ENCODE data around the gene ATP11B. TPM values are rescaled to one million over a fixed set of nuclear protein-coding genes. Genes with fewer than 3 reads are reported as not detected.

Gene ATP11B
- total RNA-seq, 1 donor = 66.4 TPM

DNA sequence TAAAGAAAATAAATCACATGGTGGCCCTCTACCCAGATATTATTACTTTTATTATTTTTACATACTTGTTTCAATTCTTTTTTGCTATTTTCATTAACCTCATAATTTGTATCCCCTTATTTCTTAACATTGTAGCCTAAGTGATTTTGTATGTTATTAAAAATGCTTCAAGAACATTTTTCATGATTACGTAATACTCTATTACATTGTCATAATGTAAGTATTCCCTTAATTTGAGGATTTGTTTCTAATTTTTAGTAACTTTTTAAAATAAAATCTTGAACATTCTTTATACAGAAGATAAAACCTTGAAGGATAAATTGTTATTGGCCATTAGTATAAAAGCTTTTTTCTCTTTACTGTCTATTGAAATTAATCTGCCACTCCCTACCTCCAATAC, 98.1 kb downstream of the ATP11B start:
- no peak for DNase-seq (ENCODE audit: low read depth)
- H3K4me3 ChIP-seq (ENCODE audit: low read depth, low read length) = no peak overlapping the region
- TF ChIP-seq, protein P1, sequence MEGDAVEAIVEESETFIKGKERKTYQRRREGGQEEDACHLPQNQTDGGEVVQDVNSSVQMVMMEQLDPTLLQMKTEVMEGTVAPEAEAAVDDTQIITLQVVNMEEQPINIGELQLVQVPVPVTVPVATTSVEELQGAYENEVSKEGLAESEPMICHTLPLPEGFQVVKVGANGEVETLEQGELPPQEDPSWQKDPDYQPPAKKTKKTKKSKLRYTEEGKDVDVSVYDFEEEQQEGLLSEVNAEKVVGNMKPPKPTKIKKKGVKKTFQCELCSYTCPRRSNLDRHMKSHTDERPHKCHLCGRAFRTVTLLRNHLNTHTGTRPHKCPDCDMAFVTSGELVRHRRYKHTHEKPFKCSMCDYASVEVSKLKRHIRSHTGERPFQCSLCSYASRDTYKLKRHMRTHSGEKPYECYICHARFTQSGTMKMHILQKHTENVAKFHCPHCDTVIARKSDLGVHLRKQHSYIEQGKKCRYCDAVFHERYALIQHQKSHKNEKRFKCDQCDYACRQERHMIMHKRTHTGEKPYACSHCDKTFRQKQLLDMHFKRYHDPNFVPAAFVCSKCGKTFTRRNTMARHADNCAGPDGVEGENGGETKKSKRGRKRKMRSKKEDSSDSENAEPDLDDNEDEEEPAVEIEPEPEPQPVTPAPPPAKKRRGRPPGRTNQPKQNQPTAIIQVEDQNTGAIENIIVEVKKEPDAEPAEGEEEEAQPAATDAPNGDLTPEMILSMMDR (IDR thresholded peaks at IDR 0.05; ENCODE audit: insufficient read depth, low read length) = no peak

DNA sequence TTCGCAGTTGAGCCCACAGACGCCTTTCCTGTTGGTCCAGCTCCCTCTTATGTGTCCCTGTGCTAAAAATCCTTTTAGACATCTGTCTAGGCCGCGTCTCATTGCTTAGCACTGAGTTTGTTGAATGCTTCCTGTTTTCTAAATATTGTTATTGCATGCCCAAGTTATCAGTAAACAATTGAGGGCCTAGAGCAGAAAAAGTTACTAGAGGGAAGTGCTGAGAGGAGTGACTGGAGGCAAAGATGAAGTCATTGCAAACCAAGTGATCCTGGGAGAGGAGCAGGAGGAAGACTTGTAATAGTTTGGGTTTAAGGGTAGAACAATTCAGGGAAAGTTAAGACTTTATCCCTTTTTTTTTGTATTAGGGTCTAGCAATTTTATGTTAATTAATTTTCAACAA, 98.9 kb downstream of the ATP11B start:
- no peak overlapping the region for H3K4me3 ChIP-seq (ENCODE audit: low read depth, low read length)
- no peak for DNase-seq (ENCODE audit: low read depth)
- TF ChIP-seq, protein P1 (IDR thresholded peaks at IDR 0.05; ENCODE audit: insufficient read depth, low read length) = no peak

DNA sequence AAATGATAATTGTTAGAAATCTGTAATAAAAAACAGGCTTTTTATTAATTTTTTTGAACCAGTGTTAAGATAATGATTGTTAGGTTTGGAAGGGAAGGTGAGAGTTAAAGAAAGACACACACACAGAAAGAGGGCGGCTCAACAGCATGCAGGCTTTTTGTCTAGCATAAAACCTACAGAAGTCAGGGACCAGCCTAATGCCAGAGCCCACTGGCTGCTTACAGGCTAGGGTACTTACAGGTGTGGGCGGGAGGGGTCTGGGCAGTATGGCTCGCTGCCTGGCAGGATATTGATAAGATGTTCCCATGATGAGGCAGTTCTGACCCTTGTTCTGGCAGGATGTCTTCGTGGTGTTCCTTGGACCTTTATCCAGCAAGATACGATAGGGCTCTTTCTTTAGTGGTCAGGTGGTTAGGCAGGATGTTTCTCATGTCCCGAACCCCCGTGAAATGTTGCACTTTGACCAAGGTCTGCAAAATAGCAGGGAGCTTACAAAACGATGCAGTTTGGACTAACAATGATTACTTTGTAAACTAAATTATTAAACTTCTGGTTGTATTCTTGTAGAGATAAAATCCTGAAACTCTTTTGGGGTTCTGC, 102.3 kb downstream of the ATP11B start:
- no peak for DNase-seq (ENCODE audit: low read depth)
- H3K4me3 ChIP-seq (ENCODE audit: low read depth, low read length) = no peak overlapping the region
- TF ChIP-seq, protein P1 (IDR thresholded peaks at IDR 0.05; ENCODE audit: insufficient read depth, low read length) = no peak

DNA sequence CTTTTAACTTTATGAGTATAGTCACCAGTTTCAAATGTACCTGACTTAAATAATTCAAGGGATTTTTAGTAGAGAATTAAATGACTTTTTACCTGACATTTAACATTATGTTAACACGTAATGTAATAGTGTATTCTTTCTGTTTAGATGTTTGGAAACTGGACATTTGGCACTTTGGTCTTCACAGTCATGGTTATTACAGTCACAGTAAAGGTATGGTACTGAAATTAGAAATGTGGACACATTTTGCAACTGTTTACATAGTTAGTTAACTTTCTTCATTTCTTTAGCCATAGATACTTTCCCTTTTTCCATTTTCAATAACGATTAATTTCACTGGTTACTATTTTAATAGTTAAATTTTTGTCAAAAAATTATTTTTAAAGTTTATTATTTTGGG, 103.2 kb downstream of the ATP11B start:
- no peak for DNase-seq (ENCODE audit: low read depth)
- H3K4me3 ChIP-seq (ENCODE audit: low read depth, low read length) = no peak overlapping the region
- TF ChIP-seq, protein P1 (IDR thresholded peaks at IDR 0.05; ENCODE audit: insufficient read depth, low read length) = no peak

DNA sequence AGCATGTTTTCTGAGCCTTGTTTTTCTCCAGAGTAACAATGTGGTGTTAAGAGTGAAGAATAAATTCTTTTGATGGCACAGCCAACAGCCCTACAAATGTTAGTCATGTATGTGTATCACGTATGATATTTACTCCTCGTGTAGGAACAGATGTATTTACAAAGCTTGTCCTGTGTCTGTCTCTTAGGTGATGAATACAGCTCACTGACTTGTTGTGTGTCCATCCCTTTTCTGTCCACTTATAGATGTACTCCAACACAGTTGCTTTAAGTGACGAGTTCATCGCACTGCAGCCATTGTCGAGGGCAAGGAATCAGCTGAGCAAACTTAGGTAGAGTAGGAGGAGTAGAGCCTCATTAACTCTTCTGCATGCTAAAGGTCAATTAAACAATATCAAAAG, 108.9 kb downstream of the ATP11B start:
- no peak overlapping the region for H3K4me3 ChIP-seq (ENCODE audit: low read depth, low read length)
- DNase-seq (ENCODE audit: low read depth) = no peak
- TF ChIP-seq, protein P1 (IDR thresholded peaks at IDR 0.05; ENCODE audit: insufficient read depth, low read length) = no peak

DNA sequence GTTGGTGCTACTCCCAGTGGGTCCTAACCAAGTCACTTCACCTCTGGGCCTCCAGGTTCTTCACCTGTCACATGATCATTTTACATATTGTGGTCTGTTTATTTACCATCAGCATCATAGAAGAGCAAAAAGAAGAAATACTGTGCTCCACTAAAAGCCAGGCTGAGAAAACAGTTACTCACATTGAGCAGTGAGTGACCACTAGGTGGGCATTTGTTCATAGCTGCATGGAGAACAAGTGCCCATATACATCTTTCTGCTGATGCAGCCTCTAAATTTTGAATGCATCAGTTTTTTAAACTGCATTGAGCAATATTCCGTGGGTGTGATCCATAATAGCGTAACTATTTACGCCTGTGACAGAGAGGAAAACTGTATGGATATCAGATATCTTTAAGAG, 110.9 kb downstream of the ATP11B start:
- no peak overlapping the region for H3K4me3 ChIP-seq (ENCODE audit: low read depth, low read length)
- no peak for DNase-seq (ENCODE audit: low read depth)
- TF ChIP-seq, protein P1 (IDR thresholded peaks at IDR 0.05; ENCODE audit: insufficient read depth, low read length) = no peak

DNA sequence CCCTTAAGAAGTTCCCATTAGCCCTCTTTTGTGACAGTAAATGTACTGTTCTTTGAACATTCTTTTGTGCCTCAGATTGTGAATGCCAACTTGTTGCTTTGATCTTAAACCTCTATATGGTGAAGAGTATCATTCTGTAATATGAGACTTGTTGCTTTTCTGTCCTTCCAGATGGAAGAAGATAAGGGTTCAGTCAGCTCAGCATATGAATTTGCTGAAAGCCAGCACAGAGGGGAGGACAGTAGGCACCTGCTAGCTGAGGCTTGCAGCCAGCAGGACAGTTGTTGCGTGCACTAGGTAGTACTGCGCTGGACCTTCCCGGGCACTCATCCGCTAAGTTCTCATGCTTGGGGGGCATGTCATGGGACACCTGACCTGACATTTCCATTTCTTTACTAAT, 112.3 kb downstream of the ATP11B start:
- TF ChIP-seq, protein P1 (IDR thresholded peaks at IDR 0.05; ENCODE audit: insufficient read depth, low read length) = no peak
- no peak overlapping the region for H3K4me3 ChIP-seq (ENCODE audit: low read depth, low read length)
- no peak for DNase-seq (ENCODE audit: low read depth)

Data from fibroblast of the aortic adventitia (primary cell).